Measurements from ENCODE around the gene CDPF1. TPM values are rescaled to one million over a fixed set of nuclear protein-coding genes. Genes with fewer than 3 reads are reported as not detected.
A peak's percentile ranks its signal among the peaks of the same experiment; 100 is the strongest.

Gene CDPF1
- total and polyA plus RNA-seq, 2 of the 13 experiments (the other 11 are each of a cell fraction or from before 2014, with no cell fraction given): 5.2 to 8.1 TPM

DNA sequence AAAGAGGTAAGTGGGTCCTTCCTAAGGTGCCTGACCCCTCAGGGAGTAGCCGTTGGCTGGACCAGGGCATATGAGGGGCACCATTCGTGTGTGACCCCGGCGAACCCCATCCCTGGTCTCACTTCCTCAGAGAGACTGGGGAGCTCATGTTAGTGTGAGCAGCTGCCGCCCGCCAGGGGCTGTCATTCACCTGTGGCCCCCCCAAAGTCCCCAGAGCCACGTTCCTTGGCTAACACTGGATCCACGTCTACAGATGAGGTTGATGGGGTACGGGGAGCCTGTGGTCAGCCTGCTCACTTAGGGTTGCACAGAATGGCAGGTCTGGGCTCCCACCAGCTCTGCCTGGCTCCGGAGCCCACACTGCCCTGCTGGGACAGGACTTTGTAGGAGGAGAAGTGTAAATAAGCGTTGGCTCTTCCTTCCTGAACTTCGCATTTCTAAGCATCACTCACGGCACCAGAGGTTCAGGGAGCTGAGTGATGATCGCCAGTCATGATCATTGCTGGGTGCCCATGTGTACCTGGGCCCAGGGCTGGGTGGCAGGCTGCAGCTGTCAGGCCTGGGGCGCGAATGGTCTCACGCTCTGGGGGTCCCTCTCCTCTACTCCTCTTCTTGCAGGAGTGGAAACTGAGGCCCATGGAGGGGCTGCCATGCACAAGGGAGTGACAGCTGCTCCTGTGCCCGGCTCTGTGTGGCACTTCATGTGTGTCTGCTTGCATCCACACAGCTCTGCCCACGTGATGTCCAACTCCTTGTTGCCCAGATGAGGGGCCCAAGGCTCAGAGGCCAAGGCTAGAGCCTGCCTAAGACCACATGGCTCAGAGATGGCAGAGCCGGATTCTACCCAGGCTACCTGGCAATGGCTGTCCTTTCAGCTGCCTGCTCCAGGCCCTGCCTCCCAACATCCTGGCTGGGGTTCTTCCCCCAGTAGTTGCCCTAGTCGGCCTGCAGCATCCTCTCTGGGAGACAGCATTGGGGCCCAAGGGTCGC lies 28.9 kb upstream of the CDPF1 start:
- FAIRE-seq (no peak), ATAC-seq (no peak), DNase-seq (ENCODE audit: low spot score) (no peak)
- peaks cover 9% of the 10 kb centered on the region for H4K20me1 ChIP-seq (ENCODE audit: insufficient read depth, low read length)
- H3K4me3 ChIP-seq (replicated peaks in 1 of 3; ENCODE audit: insufficient read depth in 1 of 3, low read depth in 2 of 3, low read length in 3 of 3): no peak overlapping the region
- CTCF ChIA-PET (ENCODE audit: low intra/inter-chr PET ratio, low total read pairs): no interaction called here
- peaks cover 53 to 93% of the 10 kb centered on the region in 2 experiments for H3K36me3 ChIP-seq (replicated peaks in 1 of 2; ENCODE audit: control insufficient read depth in 1 of 2, insufficient read depth in 2 of 2, low read length in 2 of 2)
- no peak overlapping the region for H3K27ac ChIP-seq (ENCODE audit: extremely low read length, insufficient read depth, low read length)
- H2AFZ ChIP-seq (ENCODE audit: low read length): no peak overlapping the region
- TF ChIP-seq DNMT3B (CRISPR knock-in tag; conservative IDR thresholded peaks at IDR 0.05): no peak
- no peak for TF ChIP-seq NR2F1 (CRISPR knock-in tag; IDR thresholded peaks at IDR 0.05)
- no peak for TF ChIP-seq BHLHE40 (IDR thresholded peaks at IDR 0.05; ENCODE audit: low read length)
- TF ChIP-seq POLR2G (IDR thresholded peaks at IDR 0.05; ENCODE audit: low read depth, low read length): 0 out of 2 replicates have a peak, but pooled peaks have one; percentile 9
- TF ChIP-seq AGO2 (optimal IDR thresholded peaks at IDR 0.05; ENCODE audit: low read depth, low read length): peak; percentile 72
- TF ChIP-seq SATB2 (CRISPR knock-in tag; IDR thresholded peaks at IDR 0.05): no peak
- TF ChIP-seq, protein P1, sequence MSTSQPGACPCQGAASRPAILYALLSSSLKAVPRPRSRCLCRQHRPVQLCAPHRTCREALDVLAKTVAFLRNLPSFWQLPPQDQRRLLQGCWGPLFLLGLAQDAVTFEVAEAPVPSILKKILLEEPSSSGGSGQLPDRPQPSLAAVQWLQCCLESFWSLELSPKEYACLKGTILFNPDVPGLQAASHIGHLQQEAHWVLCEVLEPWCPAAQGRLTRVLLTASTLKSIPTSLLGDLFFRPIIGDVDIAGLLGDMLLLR (CRISPR knock-in tag; IDR thresholded peaks at IDR 0.05): no peak
- TF ChIP-seq ZNF768 (CRISPR knock-in tag; IDR thresholded peaks at IDR 0.05): no peak
- no peak for TF ChIP-seq KDM6A (CRISPR knock-in tag; IDR thresholded peaks at IDR 0.05; ENCODE audit: low read depth)
- TF ChIP-seq ZBTB34 (CRISPR knock-in tag; IDR thresholded peaks at IDR 0.05): no peak
- no peak for TF ChIP-seq BRCA1 (CRISPR knock-in tag; IDR thresholded peaks at IDR 0.05)
- TF ChIP-seq TBX2 (CRISPR knock-in tag; IDR thresholded peaks at IDR 0.05; ENCODE audit: borderline replicate concordance): no peak
- TF ChIP-seq, protein P2, sequence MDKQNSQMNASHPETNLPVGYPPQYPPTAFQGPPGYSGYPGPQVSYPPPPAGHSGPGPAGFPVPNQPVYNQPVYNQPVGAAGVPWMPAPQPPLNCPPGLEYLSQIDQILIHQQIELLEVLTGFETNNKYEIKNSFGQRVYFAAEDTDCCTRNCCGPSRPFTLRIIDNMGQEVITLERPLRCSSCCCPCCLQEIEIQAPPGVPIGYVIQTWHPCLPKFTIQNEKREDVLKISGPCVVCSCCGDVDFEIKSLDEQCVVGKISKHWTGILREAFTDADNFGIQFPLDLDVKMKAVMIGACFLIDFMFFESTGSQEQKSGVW (CRISPR knock-in tag; IDR thresholded peaks at IDR 0.05; ENCODE audit: borderline replicate concordance): no peak
- no peak for TF ChIP-seq ZNF468 (CRISPR knock-in tag; IDR thresholded peaks at IDR 0.05)
- TF ChIP-seq JARID2 (CRISPR knock-in tag; IDR thresholded peaks at IDR 0.05; ENCODE audit: insufficient replicate concordance): no peak
- intact Hi-C loops (cut with micrococcal nuclease; ENCODE audit: unreplicated experiment) (no loop called here), in situ Hi-C loops (cut with HindIII; ENCODE audit: extremely low pct_ligation_motif_present, low pct_unique_long_range_greater_than_20kb) (no loop called here)
- BruUV-seq (replicated peaks): no TSS peak
- POLR2A ChIA-PET: interaction anchor here (1.5 to 6.2 kb wide), 3 partner anchors 10 to 17 kb away, joined by 3 to 41 read pairs (median 9); partner anchors contain the start of genes GTSE1 and TTC38
- H3K79me2 ChIP-seq (ENCODE audit: insufficient read depth, low read length): no peaks in the 10 kb centered on the region
- H3K4me1 ChIP-seq (ENCODE audit: insufficient read depth, low read length): no peaks in the 10 kb centered on the region
- whole genome bisulfite sequencing (ENCODE audit: low lambda C conversion rate): 96% methylated on average over 8 of the region's 22 CpGs
- H3K27me3 ChIP-seq (ENCODE audit: control insufficient read depth in 1 of 2, insufficient read depth in 2 of 2, low read length in 2 of 2): no peaks in the 10 kb centered on the region
- no peak overlapping the region for H3K9ac ChIP-seq (ENCODE audit: insufficient read depth, low read depth, low read length)
- no peak overlapping the region for H3K4me2 ChIP-seq (ENCODE audit: low read depth, low read length)
- no peaks in the 10 kb centered on the region for H3K9me3 ChIP-seq (ENCODE audit: low read length)

Measured in HepG2 (cell line).